HG02798 (cell line): ENCODE data around the gene CSMD2.

Experiments used
- ATAC-seq: cut with Tn5 transposase; IDR thresholded peaks from one replicate; pipeline ENCODE4 v1.9.1; 2021; ENCODE audit warnings: mild to moderate bottlenecking; ENCODE audit not compliant: unreplicated experiment, poor library complexity

The CSMD2 gene

GRCh38 chr1:33972676-33973395 is 192.2 kb downstream of the CSMD2 start:
- ATAC-seq: no peak

GRCh38 chr1:33971913-33972312 is 193.1 kb downstream of the CSMD2 start:
- ATAC-seq: no peak

- ATAC-seq: no peak
Measured at GRCh38 chr1:33971018-33971710, 193.9 kb downstream of the CSMD2 start.

GRCh38 chr1:33970148-33970825 is 194.7 kb downstream of the CSMD2 start:
- no peak for ATAC-seq

GRCh38 chr1:33966346-33967141 is 198.5 kb downstream of the CSMD2 start:
- no peak for ATAC-seq

GRCh38 chr1:33965086-33965485 is 199.9 kb downstream of the CSMD2 start:
- no peak for ATAC-seq

GRCh38 chr1:33962061-33962460 is 203.0 kb downstream of the CSMD2 start:
- ATAC-seq: no peak

- no peak for ATAC-seq
Measured at GRCh38 chr1:33960188-33960895, 204.7 kb downstream of the CSMD2 start.

- ATAC-seq: no peak
Measured at GRCh38 chr1:33957854-33958253, 207.2 kb downstream of the CSMD2 start.

- no peak for ATAC-seq
Measured at GRCh38 chr1:33955096-33955495, 209.9 kb downstream of the CSMD2 start.

GRCh38 chr1:33949570-33949969 is 215.5 kb downstream of the CSMD2 start:
- no peak for ATAC-seq

- no peak for ATAC-seq
Measured at GRCh38 chr1:33948291-33948690, 216.7 kb downstream of the CSMD2 start.

- no peak for ATAC-seq
Measured at GRCh38 chr1:33946836-33947235, 218.2 kb downstream of the CSMD2 start.

- ATAC-seq: no peak
Measured at GRCh38 chr1:33944846-33945245, 220.2 kb downstream of the CSMD2 start.

- ATAC-seq: no peak
Measured at GRCh38 chr1:33943978-33944377, 221.1 kb downstream of the CSMD2 start.

GRCh38 chr1:33932871-33933270 is 232.2 kb downstream of the CSMD2 start:
- ATAC-seq: no peak

GRCh38 chr1:33931111-33931475 is 233.9 kb downstream of the CSMD2 start:
- no peak for ATAC-seq

GRCh38 chr1:33930346-33931110 is 234.5 kb downstream of the CSMD2 start:
- ATAC-seq: no peak

GRCh38 chr1:33928251-33928650 is 236.8 kb downstream of the CSMD2 start:
- no peak for ATAC-seq
